GM08714 (cell line): ENCODE measurements around the gene ILDR1.
A peak's percentile ranks its signal among the peaks of the same experiment; 100 is the strongest.

Experiments used
- H3K4me3 ChIP-seq: fragments of 200-500 bp; sonication (Bioruptor generic); 2 replicates; pipeline ENCODE4 v1.5.1; 2014; ENCODE audit warnings: mild to moderate bottlenecking, low read length, inconsistent platforms
- ZNF274 ChIP-seq: IDR thresholded peaks from 2 replicates; pipeline ENCODE4 v1.6.1; 2012; ENCODE audit warnings: mild to moderate bottlenecking, low read depth, low read length

ILDR1 gene

GRCh38 chr3:122031123-122031468, 9.0 kb upstream of the ILDR1 start:
- H3K4me3 ChIP-seq = peak overlapping the region; percentile 17; the same call in 1 of the 2 replicates
- TF ChIP-seq ZNF274 = no peak

GRCh38 chr3:122030381-122031122, 8.5 kb upstream of the ILDR1 start:
- peak overlapping the region; percentile 17; the same call in 1 of the 2 replicates for H3K4me3 ChIP-seq
- TF ChIP-seq ZNF274 = no peak

GRCh38 chr3:122025296-122025695, 3.2 kb upstream of the ILDR1 start:
- no peak overlapping the region for H3K4me3 ChIP-seq
- TF ChIP-seq ZNF274 = no peak

- H3K4me3 ChIP-seq = no peak overlapping the region
These were observed 2.8 kb upstream of the ILDR1 start for GRCh38 chr3:122024800-122025199.

GRCh38 chr3:122023335-122023910, 1.4 kb upstream of the ILDR1 start:
- H3K4me3 ChIP-seq = no peak overlapping the region
- no peak for TF ChIP-seq ZNF274

More at GRCh38 chr3:122024800-122025199, 2.8 kb upstream of the ILDR1 start:
- TF ChIP-seq ZNF274 = no peak

- peak overlapping the region; percentile 23; the same call in 1 of the 2 replicates for H3K4me3 ChIP-seq
- TF ChIP-seq ZNF274 = no peak
These were observed 1.0 kb downstream of the ILDR1 start for GRCh38 chr3:122021037-122021436.

- TF ChIP-seq ZNF274 = no peak
- no peak overlapping the region for H3K4me3 ChIP-seq
These were observed 2.6 kb downstream of the ILDR1 start for GRCh38 chr3:122019493-122019892.

GRCh38 chr3:122014741-122015140, 7.3 kb downstream of the ILDR1 start:
- H3K4me3 ChIP-seq = no peak overlapping the region
- TF ChIP-seq ZNF274 = no peak

- TF ChIP-seq ZNF274 = no peak
- no peak overlapping the region for H3K4me3 ChIP-seq
These were observed 8.6 kb downstream of the ILDR1 start for GRCh38 chr3:122013448-122013925.

- no peak for TF ChIP-seq ZNF274
- H3K4me3 ChIP-seq = no peak overlapping the region
These were observed 9.2 kb downstream of the ILDR1 start for GRCh38 chr3:122012821-122013220.

- no peak for TF ChIP-seq ZNF274
These were observed 10.7 kb downstream of the ILDR1 start for GRCh38 chr3:122011396-122011795.

GRCh38 chr3:122010506-122010905, 11.5 kb downstream of the ILDR1 start:
- no peak overlapping the region for H3K4me3 ChIP-seq
- no peak for TF ChIP-seq ZNF274

More at GRCh38 chr3:122011396-122011795, 10.7 kb downstream of the ILDR1 start:
- H3K4me3 ChIP-seq = no peak overlapping the region

GRCh38 chr3:122008166-122008565, 13.9 kb downstream of the ILDR1 start:
- no peak for TF ChIP-seq ZNF274

GRCh38 chr3:122006267-122006666, 15.8 kb downstream of the ILDR1 start:
- TF ChIP-seq ZNF274 = no peak
- H3K4me3 ChIP-seq = no peak overlapping the region

More at GRCh38 chr3:122008166-122008565, 13.9 kb downstream of the ILDR1 start:
- no peak overlapping the region for H3K4me3 ChIP-seq

GRCh38 chr3:122004991-122005565, 17.0 kb downstream of the ILDR1 start:
- no peak for TF ChIP-seq ZNF274
- no peak overlapping the region for H3K4me3 ChIP-seq
